T-helper 17 cell (primary cell): ENCODE measurements around the gene ELAVL1. TPM values are rescaled to one million over a fixed set of nuclear protein-coding genes. Genes with fewer than 3 reads are reported as not detected.

Experiments used
- ATAC-seq: fragments of 150-1000 bp; cut with Tn5 transposase; 2 replicates; pipeline ENCODE4 v1.10.0; 2021; ENCODE audit warnings: mild to moderate bottlenecking, moderate library complexity
- DNase-seq, 3 donors: peaks; one replicate each; pipeline versions ENCODE4 v3.0.0 to v3.0.0-alpha.2; 2020 to 2021
- H3K9me3 ChIP-seq: one replicate; pipeline ENCODE4 v1.7.0; 2013; ENCODE audit warnings: low read length, mild to moderate bottlenecking; ENCODE audit not compliant: control insufficient read depth, poor library complexity, severe bottlenecking
- H3K27ac Mint-ChIP-seq: one replicate; pipeline ENCODE4 v1.8.0; 2022; ENCODE audit warnings: mild to moderate bottlenecking, moderate library complexity, mixed read lengths
- H3K27me3 Mint-ChIP-seq: one replicate; pipeline ENCODE4 v1.8.0; 2022; ENCODE audit warnings: mixed read lengths
- H3K36me3 Mint-ChIP-seq: one replicate; pipeline ENCODE4 v1.8.0; 2022; ENCODE audit warnings: low read depth, mixed read lengths
- H3K4me1 Mint-ChIP-seq: one replicate; pipeline ENCODE4 v1.8.0; 2022; ENCODE audit warnings: mild to moderate bottlenecking, mixed read lengths
- H3K4me3 Mint-ChIP-seq: one replicate; pipeline ENCODE4 v1.8.0; 2022; ENCODE audit warnings: mild to moderate bottlenecking, moderate library complexity, mixed read lengths
- total RNA-seq, 4 donors: library from RNA in 2 of 4; stranded (reverse) in 2 of 4; gene quantifications; one replicate each; pipeline ENCODE4 v1.2.3 and lab custom pipeline; 2022 to 2026

ELAVL1 gene
- total RNA-seq, 2 donors from 2014 or later, result 37.5 to 40.7 TPM

GRCh38 chr19:7988307-7988706 lies 17.1 kb downstream of the ELAVL1 start:
- ATAC-seq (no peak), DNase-seq (no peak)
- Mint-ChIP-seq H3K27ac (no peak overlapping the region), H3K4me3 (no peak overlapping the region), H3K4me1 (peaks cover 29% of the 10 kb centered on the region), H3K27me3 (no peaks in the 10 kb centered on the region), H3K36me3 (peaks cover 16% of the 10 kb centered on the region)
- H3K9me3 ChIP-seq, result no peaks in the 10 kb centered on the region

- ATAC-seq (no peak), DNase-seq (no peak)
- no peak overlapping the region for H3K27ac Mint-ChIP-seq
- H3K36me3 Mint-ChIP-seq, result peaks cover 17% of the 10 kb centered on the region
- H3K4me1 Mint-ChIP-seq, result peaks cover 27% of the 10 kb centered on the region
- H3K27me3 Mint-ChIP-seq, result no peaks in the 10 kb centered on the region
- no peaks in the 10 kb centered on the region for H3K9me3 ChIP-seq
- no peak overlapping the region for H3K4me3 Mint-ChIP-seq
Observed at GRCh38 chr19:7987114-7987768, 18.2 kb downstream of the ELAVL1 start.

- Mint-ChIP-seq H3K4me1 (peaks cover 25% of the 10 kb centered on the region), H3K36me3 (peaks cover 16% of the 10 kb centered on the region), H3K4me3 (no peak overlapping the region), H3K27me3 (no peaks in the 10 kb centered on the region), H3K27ac (peak overlapping the region; percentile 34)
- no peak for ATAC-seq
- no peaks in the 10 kb centered on the region for H3K9me3 ChIP-seq
- no peak for DNase-seq
Observed at GRCh38 chr19:7986321-7987113, 18.9 kb downstream of the ELAVL1 start.

GRCh38 chr19:7985481-7985911 lies 19.9 kb downstream of the ELAVL1 start:
- Mint-ChIP-seq H3K4me3 (no peak overlapping the region), H3K27ac (peak overlapping the region; percentile 34), H3K36me3 (peaks cover 14% of the 10 kb centered on the region), H3K4me1 (peaks cover 23% of the 10 kb centered on the region), H3K27me3 (no peaks in the 10 kb centered on the region)
- H3K9me3 ChIP-seq, result no peaks in the 10 kb centered on the region
- DNase-seq, result no peak
- ATAC-seq, result no peak

- no peaks in the 10 kb centered on the region for H3K27me3 Mint-ChIP-seq
- DNase-seq (no peak), ATAC-seq (no peak)
- H3K9me3 ChIP-seq, result no peaks in the 10 kb centered on the region
- H3K36me3 Mint-ChIP-seq, result peaks cover 15% of the 10 kb centered on the region
- no peak overlapping the region for H3K4me3 Mint-ChIP-seq
- no peak overlapping the region for H3K27ac Mint-ChIP-seq
- H3K4me1 Mint-ChIP-seq, result peaks cover 23% of the 10 kb centered on the region
Observed at GRCh38 chr19:7983995-7984837, 21.2 kb downstream of the ELAVL1 start.

GRCh38 chr19:7983286-7983950 lies 22.0 kb downstream of the ELAVL1 start:
- H3K27ac Mint-ChIP-seq, result no peak overlapping the region

GRCh38 chr19:7982651-7983099 lies 22.8 kb downstream of the ELAVL1 start:
- no peak for ATAC-seq
- H3K9me3 ChIP-seq, result no peaks in the 10 kb centered on the region
- DNase-seq, result no peak
- H3K36me3 Mint-ChIP-seq, result peaks cover 7% of the 10 kb centered on the region
- H3K4me1 Mint-ChIP-seq, result peaks cover 15% of the 10 kb centered on the region
- no peaks in the 10 kb centered on the region for H3K27me3 Mint-ChIP-seq
- no peak overlapping the region for H3K4me3 Mint-ChIP-seq
- H3K27ac Mint-ChIP-seq, result no peak overlapping the region

More at GRCh38 chr19:7983286-7983950, 22.0 kb downstream of the ELAVL1 start:
- Mint-ChIP-seq H3K36me3 (peaks cover 13% of the 10 kb centered on the region), H3K27me3 (no peaks in the 10 kb centered on the region), H3K4me3 (no peak overlapping the region), H3K4me1 (peaks cover 20% of the 10 kb centered on the region)
- no peaks in the 10 kb centered on the region for H3K9me3 ChIP-seq
- DNase-seq (no peak), ATAC-seq (no peak)

GRCh38 chr19:7982103-7982502 lies 23.3 kb downstream of the ELAVL1 start:
- no peak for ATAC-seq
- Mint-ChIP-seq H3K36me3 (peaks cover 4% of the 10 kb centered on the region), H3K27me3 (no peaks in the 10 kb centered on the region), H3K27ac (no peak overlapping the region), H3K4me1 (peaks cover 12% of the 10 kb centered on the region), H3K4me3 (no peak overlapping the region)
- no peak for DNase-seq
- H3K9me3 ChIP-seq, result no peaks in the 10 kb centered on the region

GRCh38 chr19:7981661-7982060 lies 23.8 kb downstream of the ELAVL1 start:
- peaks cover 4% of the 10 kb centered on the region for H3K36me3 Mint-ChIP-seq
- ATAC-seq, result no peak
- no peak for DNase-seq

GRCh38 chr19:7981199-7981598 lies 24.2 kb downstream of the ELAVL1 start:
- Mint-ChIP-seq H3K27me3 (no peaks in the 10 kb centered on the region), H3K4me3 (no peak overlapping the region), H3K4me1 (peaks cover 10% of the 10 kb centered on the region), H3K27ac (no peak overlapping the region), H3K36me3 (peaks cover 4% of the 10 kb centered on the region)
- H3K9me3 ChIP-seq, result no peaks in the 10 kb centered on the region
- no peak for DNase-seq
- no peak for ATAC-seq

More at GRCh38 chr19:7981661-7982060, 23.8 kb downstream of the ELAVL1 start:
- H3K4me3 Mint-ChIP-seq, result no peak overlapping the region
- no peaks in the 10 kb centered on the region for H3K9me3 ChIP-seq
- H3K27ac Mint-ChIP-seq, result no peak overlapping the region
- no peaks in the 10 kb centered on the region for H3K27me3 Mint-ChIP-seq
- peaks cover 12% of the 10 kb centered on the region for H3K4me1 Mint-ChIP-seq

GRCh38 chr19:7980635-7981121 lies 24.8 kb downstream of the ELAVL1 start:
- ATAC-seq, result no peak
- Mint-ChIP-seq H3K27me3 (no peaks in the 10 kb centered on the region), H3K4me3 (no peak overlapping the region), H3K27ac (no peak overlapping the region), H3K4me1 (peaks cover 7% of the 10 kb centered on the region), H3K36me3 (peaks cover 4% of the 10 kb centered on the region)
- H3K9me3 ChIP-seq, result no peaks in the 10 kb centered on the region
- DNase-seq, result no peak

- no peak overlapping the region for H3K4me3 Mint-ChIP-seq
- H3K27ac Mint-ChIP-seq, result peak overlapping the region; percentile 6
- H3K36me3 Mint-ChIP-seq, result peaks cover 4% of the 10 kb centered on the region
- DNase-seq (no peak), ATAC-seq (no peak)
- H3K4me1 Mint-ChIP-seq, result peaks cover 7% of the 10 kb centered on the region
- no peaks in the 10 kb centered on the region for H3K27me3 Mint-ChIP-seq
- H3K9me3 ChIP-seq, result no peaks in the 10 kb centered on the region
Observed at GRCh38 chr19:7980168-7980567, 25.3 kb downstream of the ELAVL1 start.
